Measurements from ENCODE around the gene PLCH2. TPM values are rescaled to one million over a fixed set of nuclear protein-coding genes. Genes with fewer than 3 reads are reported as not detected.

Gene PLCH2
- total RNA-seq, 1 experiment from 2014 or later = 123 TPM

DNA sequence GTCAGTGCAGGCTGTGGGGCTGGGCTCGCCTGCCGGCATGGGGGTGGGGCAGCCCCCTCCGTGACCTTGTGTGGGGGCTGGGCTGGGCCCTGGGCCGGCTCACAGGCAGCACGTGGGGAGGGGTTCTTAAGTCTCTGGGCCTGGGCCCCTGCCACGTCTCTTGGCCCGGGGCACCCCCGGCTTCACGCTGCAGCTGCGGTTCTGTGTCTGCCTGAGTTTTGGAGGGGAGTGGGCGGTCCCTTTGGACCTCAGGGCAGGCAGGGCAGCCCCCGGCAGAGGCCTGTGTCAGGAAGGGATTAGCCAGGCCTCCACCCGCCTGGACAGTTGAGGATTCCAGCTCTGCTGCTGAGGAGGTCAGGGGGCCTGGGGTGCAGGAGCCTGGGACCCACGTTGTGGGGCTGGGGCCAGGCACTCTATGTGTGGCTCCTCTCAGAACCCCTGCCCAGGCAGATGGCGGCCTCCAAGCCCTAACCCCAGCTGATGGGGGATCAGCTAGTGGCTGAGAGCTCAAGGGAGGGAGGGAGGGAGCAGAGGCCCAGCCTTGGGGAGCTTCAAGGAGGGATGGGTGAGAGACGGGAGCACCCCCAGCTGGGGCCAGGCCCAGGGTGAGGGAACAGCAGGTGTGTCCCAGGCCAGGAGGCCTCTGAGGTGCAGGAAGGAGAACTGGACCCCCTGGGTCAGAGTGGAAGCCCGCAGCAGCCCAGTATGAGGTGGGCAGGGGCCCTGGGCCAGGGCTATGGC lies 1.8 kb upstream of the PLCH2 start:
- peaks cover 4% of the 10 kb centered on the region for H3K4me1 Mint-ChIP-seq (ENCODE audit: insufficient read depth, unreplicated experiment)
- POLR2A ChIA-PET = no interaction called here

DNA sequence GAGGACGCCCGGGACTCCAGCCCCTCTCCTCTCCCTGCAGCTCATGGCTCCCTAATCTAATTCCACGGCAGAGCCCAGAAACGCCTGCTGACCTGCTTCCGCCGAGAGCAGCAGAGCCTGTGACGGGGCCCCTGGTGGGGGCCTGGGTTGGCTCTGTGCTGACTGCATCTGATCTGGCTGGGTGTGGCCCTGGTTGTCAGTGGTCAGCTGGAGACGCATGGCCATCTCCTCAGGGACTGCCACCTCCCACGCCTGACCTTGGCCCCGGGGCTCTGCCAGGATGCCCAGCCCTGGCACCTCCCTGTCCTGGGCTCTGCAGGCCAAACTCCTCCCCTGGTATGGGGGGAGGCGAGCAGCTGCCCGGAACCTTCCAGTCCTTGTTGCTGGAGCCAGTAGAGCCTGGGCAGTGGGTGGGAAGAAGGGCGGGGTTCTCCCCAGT lies 1.1 kb upstream of the PLCH2 start:
- H3K36me3 Mint-ChIP-seq (ENCODE audit: insufficient read depth, unreplicated experiment) = peaks cover 20% of the 10 kb centered on the region
- TF ChIP-seq, protein P1, sequence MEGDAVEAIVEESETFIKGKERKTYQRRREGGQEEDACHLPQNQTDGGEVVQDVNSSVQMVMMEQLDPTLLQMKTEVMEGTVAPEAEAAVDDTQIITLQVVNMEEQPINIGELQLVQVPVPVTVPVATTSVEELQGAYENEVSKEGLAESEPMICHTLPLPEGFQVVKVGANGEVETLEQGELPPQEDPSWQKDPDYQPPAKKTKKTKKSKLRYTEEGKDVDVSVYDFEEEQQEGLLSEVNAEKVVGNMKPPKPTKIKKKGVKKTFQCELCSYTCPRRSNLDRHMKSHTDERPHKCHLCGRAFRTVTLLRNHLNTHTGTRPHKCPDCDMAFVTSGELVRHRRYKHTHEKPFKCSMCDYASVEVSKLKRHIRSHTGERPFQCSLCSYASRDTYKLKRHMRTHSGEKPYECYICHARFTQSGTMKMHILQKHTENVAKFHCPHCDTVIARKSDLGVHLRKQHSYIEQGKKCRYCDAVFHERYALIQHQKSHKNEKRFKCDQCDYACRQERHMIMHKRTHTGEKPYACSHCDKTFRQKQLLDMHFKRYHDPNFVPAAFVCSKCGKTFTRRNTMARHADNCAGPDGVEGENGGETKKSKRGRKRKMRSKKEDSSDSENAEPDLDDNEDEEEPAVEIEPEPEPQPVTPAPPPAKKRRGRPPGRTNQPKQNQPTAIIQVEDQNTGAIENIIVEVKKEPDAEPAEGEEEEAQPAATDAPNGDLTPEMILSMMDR (IDR thresholded peaks at IDR 0.05; ENCODE audit: unreplicated experiment) = no peak
- no peak overlapping the region for H3K27ac Mint-ChIP-seq (ENCODE audit: low read depth, unreplicated experiment)
- ChIA-PET POLR2A (no interaction called here), CTCF (no interaction called here)
- DNase-seq (ENCODE audit: unreplicated experiment) = no peak
- intact Hi-C loops (cut with micrococcal nuclease) = no loop called here
- no peak overlapping the region for H3K4me3 Mint-ChIP-seq (ENCODE audit: unreplicated experiment)
- BruUV-seq (replicated peaks) = no TSS peak
- no peaks in the 10 kb centered on the region for H3K27me3 Mint-ChIP-seq (ENCODE audit: insufficient read depth, unreplicated experiment)
- no peaks in the 10 kb centered on the region for H3K9me3 Mint-ChIP-seq (ENCODE audit: unreplicated experiment)
- H3K4me1 Mint-ChIP-seq (ENCODE audit: insufficient read depth, unreplicated experiment) = peaks cover 4% of the 10 kb centered on the region

More for the DNA sequence above, 1.8 kb upstream of the PLCH2 start:
- Mint-ChIP-seq H3K9me3 (ENCODE audit: unreplicated experiment) (no peaks in the 10 kb centered on the region), H3K36me3 (ENCODE audit: insufficient read depth, unreplicated experiment) (peaks cover 20% of the 10 kb centered on the region), H3K27me3 (ENCODE audit: insufficient read depth, unreplicated experiment) (no peaks in the 10 kb centered on the region), H3K27ac (ENCODE audit: low read depth, unreplicated experiment) (no peak overlapping the region), H3K4me3 (ENCODE audit: unreplicated experiment) (no peak overlapping the region)
- BruUV-seq (replicated peaks) = no TSS peak
- no peak for DNase-seq (ENCODE audit: unreplicated experiment)
- TF ChIP-seq, protein P1 (IDR thresholded peaks at IDR 0.05; ENCODE audit: unreplicated experiment) = no peak
- intact Hi-C loops (cut with micrococcal nuclease) = no loop called here
- CTCF ChIA-PET = interaction anchor here (1.0 kb wide), 1 partner anchor 44 kb away, joined by 3 read pairs; no protein-coding TSS in a partner anchor

DNA sequence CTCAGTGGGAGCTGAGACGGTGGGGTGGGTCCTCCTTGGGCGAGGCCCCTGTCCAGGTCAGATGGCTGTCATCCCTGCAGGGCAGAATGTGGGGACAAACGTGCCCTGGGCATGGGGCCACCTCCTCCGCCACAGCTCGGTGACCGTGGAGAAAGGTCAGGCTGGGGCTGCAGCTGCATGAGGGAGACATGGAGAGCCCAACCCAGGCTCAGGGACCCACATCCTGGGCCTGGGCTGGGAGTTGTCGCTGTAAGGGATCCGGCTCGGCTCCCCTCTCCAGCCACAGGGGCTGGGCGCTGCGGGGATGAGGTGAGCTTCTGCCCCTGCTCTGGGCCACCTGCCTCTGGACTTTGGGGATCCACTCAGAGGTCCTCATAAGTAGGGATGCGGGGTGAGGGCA lies 518 bp upstream of the PLCH2 start:
- H3K4me3 Mint-ChIP-seq (ENCODE audit: unreplicated experiment) = no peak overlapping the region
- H3K36me3 Mint-ChIP-seq (ENCODE audit: insufficient read depth, unreplicated experiment) = peaks cover 17% of the 10 kb centered on the region
- TF ChIP-seq, protein P1 (IDR thresholded peaks at IDR 0.05; ENCODE audit: unreplicated experiment) = no peak

DNA sequence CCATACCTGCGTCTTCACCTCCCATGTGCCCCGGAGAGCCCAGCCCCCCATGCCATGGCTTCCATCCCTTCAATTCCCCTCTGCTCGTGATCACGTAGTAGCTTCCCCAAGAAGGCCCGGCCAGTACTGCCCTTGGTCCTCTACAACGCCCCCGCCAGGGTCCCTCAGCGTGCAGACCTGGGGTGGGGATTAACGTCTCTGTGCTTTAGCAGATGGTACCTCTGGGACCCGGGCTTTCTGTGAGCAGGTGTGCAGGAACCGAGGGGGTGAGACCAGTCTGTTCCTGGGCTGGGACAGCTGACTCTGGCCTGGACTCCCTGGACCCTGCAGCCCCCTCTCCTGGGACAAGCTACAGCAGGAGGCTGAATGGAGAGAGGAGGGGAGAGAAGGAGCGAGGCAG lies 1.2 kb downstream of the PLCH2 start:
- DNase-seq (ENCODE audit: unreplicated experiment) = no peak
- intact Hi-C loops (cut with micrococcal nuclease) = no loop called here
- Mint-ChIP-seq H3K9me3 (ENCODE audit: unreplicated experiment) (no peaks in the 10 kb centered on the region), H3K4me1 (ENCODE audit: insufficient read depth, unreplicated experiment) (peaks cover 4% of the 10 kb centered on the region), H3K4me3 (ENCODE audit: unreplicated experiment) (no peak overlapping the region), H3K27ac (ENCODE audit: low read depth, unreplicated experiment) (no peak overlapping the region), H3K36me3 (ENCODE audit: insufficient read depth, unreplicated experiment) (peaks cover 16% of the 10 kb centered on the region), H3K27me3 (ENCODE audit: insufficient read depth, unreplicated experiment) (no peaks in the 10 kb centered on the region)
- TF ChIP-seq, protein P1 (IDR thresholded peaks at IDR 0.05; ENCODE audit: unreplicated experiment) = no peak
- POLR2A ChIA-PET = no interaction called here
- BruUV-seq (replicated peaks) = no TSS peak
- CTCF ChIA-PET = no interaction called here

More for the DNA sequence above, 518 bp upstream of the PLCH2 start:
- no peak overlapping the region for H3K27ac Mint-ChIP-seq (ENCODE audit: low read depth, unreplicated experiment)
- POLR2A ChIA-PET = no interaction called here
- no peaks in the 10 kb centered on the region for H3K9me3 Mint-ChIP-seq (ENCODE audit: unreplicated experiment)
- H3K4me1 Mint-ChIP-seq (ENCODE audit: insufficient read depth, unreplicated experiment) = peaks cover 4% of the 10 kb centered on the region
- no peaks in the 10 kb centered on the region for H3K27me3 Mint-ChIP-seq (ENCODE audit: insufficient read depth, unreplicated experiment)
- DNase-seq (ENCODE audit: unreplicated experiment) = no peak
- intact Hi-C loops (cut with micrococcal nuclease) = no loop called here
- BruUV-seq (replicated peaks) = no TSS peak
- CTCF ChIA-PET = no interaction called here

Measured in MCF 10A (cell line).